Renal cortical epithelial cell (primary cell): ENCODE results near the gene CDKN1C. TPM values are rescaled to one million over a fixed set of nuclear protein-coding genes. Genes with fewer than 3 reads are reported as not detected.
A peak's percentile ranks its signal among the peaks of the same experiment; 100 is the strongest.
"Not testable (repeated sequence)": the region's sequence is repeated elsewhere in the genome, so short reads cannot be mapped to it uniquely, and the experiment has no call there.

Experiments used
- DNase-seq: peaks from one replicate; pipeline ENCODE4 v3.0.0-alpha.2; 2011; ENCODE audit warnings: low read depth
- total RNA-seq: library from RNA; depleted of rRNA; stranded (reverse); fragments of >200 nt; gene quantifications from 2 replicates; pipeline ENCODE4 v1.2.3, GENCODE V29; 2014

The CDKN1C gene
- total RNA-seq, 1 donor from 2014 or later, result 25.3 TPM

GRCh38 chr11:2909133-2909902 lies 23.7 kb upstream of the CDKN1C start:
- no peak for DNase-seq

- DNase-seq, result no peak
Measured at GRCh38 chr11:2908130-2908529, 22.6 kb upstream of the CDKN1C start.

GRCh38 chr11:2905299-2905698 lies 19.7 kb upstream of the CDKN1C start:
- DNase-seq, result not testable (repeated sequence)

GRCh38 chr11:2904153-2905052 lies 18.8 kb upstream of the CDKN1C start:
- peak; percentile 34 for DNase-seq

- DNase-seq, result no peak
Measured at GRCh38 chr11:2903672-2904011, 18.1 kb upstream of the CDKN1C start.

GRCh38 chr11:2902784-2903671 lies 17.5 kb upstream of the CDKN1C start:
- no peak for DNase-seq

GRCh38 chr11:2901854-2902783 lies 16.5 kb upstream of the CDKN1C start:
- peak; percentile 79 for DNase-seq

GRCh38 chr11:2901196-2901796 lies 15.7 kb upstream of the CDKN1C start:
- DNase-seq, result no peak

GRCh38 chr11:2899080-2899783 lies 13.7 kb upstream of the CDKN1C start:
- no peak for DNase-seq

- peak; percentile 85 for DNase-seq
Measured at GRCh38 chr11:2898366-2899079, 12.9 kb upstream of the CDKN1C start.

- no peak for DNase-seq
Measured at GRCh38 chr11:2897048-2897447, 11.5 kb upstream of the CDKN1C start.

GRCh38 chr11:2896047-2896446 lies 10.5 kb upstream of the CDKN1C start:
- no peak for DNase-seq

- no peak for DNase-seq
Measured at GRCh38 chr11:2893935-2894334, 8.4 kb upstream of the CDKN1C start.

GRCh38 chr11:2892967-2893528 lies 7.5 kb upstream of the CDKN1C start:
- DNase-seq, result no peak

- no peak for DNase-seq
Measured at GRCh38 chr11:2892215-2892966, 6.8 kb upstream of the CDKN1C start.

- DNase-seq, result no peak
Measured at GRCh38 chr11:2891326-2892214, 6.0 kb upstream of the CDKN1C start.
